Small intestine (tissue), 7 donors: ENCODE data around the gene WDR53. TPM values are rescaled to one million over a fixed set of nuclear protein-coding genes. Genes with fewer than 3 reads are reported as not detected.

Experiments used
- DNase-seq, 2 donors: peaks; one replicate each; pipeline versions ENCODE4 v3.0.0 to v3.0.0-alpha.2; 2013
- FAIRE-seq: peaks from 2 replicates; lab custom pipeline; 2012; peaks lifted over from hg19 to GRCh38; lab: Jason Lieb, UNC
- H3K27ac ChIP-seq, 3 donors: one replicate each; pipeline ENCODE4 v1.5.1; 2013; ENCODE audit warnings: low read length in 2 of 3, mild to moderate bottlenecking in 2 of 3, control low read depth in 1 of 3, inconsistent platforms in 1 of 3, low read depth in 1 of 3, moderate library complexity in 1 of 3
- H3K27me3 ChIP-seq, 3 donors: one replicate each; pipeline ENCODE4 v1.6.1; 2013; ENCODE audit warnings: low read length in 3 of 3, inconsistent platforms in 1 of 3; ENCODE audit not compliant: control insufficient read depth in 3 of 3, insufficient read depth in 3 of 3
- H3K36me3 ChIP-seq, 3 donors: one replicate each; pipeline ENCODE4 v1.6.1; 2013; ENCODE audit warnings: low read length in 3 of 3, inconsistent platforms in 1 of 3, low read depth in 1 of 3, mild to moderate bottlenecking in 1 of 3, moderate library complexity in 1 of 3; ENCODE audit not compliant: control insufficient read depth in 3 of 3, insufficient read depth in 2 of 3
- H3K4me1 ChIP-seq, 3 donors: one replicate each; pipeline ENCODE4 v1.6.1; 2013; ENCODE audit warnings: low read length in 2 of 3, inconsistent platforms in 1 of 3, low read depth in 1 of 3, mild to moderate bottlenecking in 1 of 3, moderate library complexity in 1 of 3; ENCODE audit not compliant: control insufficient read depth in 3 of 3, insufficient read depth in 2 of 3
- H3K4me3 ChIP-seq, 3 donors: one replicate each; pipeline ENCODE4 v1.5.1; 2013; ENCODE audit warnings: low read length in 3 of 3, control low read depth in 1 of 3, inconsistent platforms in 1 of 3, low read depth in 1 of 3, mild to moderate bottlenecking in 1 of 3, moderate library complexity in 1 of 3
- H3K9me3 ChIP-seq, 2 donors: one replicate each; pipeline ENCODE4 v1.6.1; 2013; ENCODE audit warnings: low read depth in 1 of 2, low read length in 1 of 2; ENCODE audit not compliant: control insufficient read depth in 2 of 2, insufficient read depth in 1 of 2
- WGBS, 3 donors: extraction: QIAGEN DNeasy Blood & Tissue Kit; methylation state at CpG; one replicate each; pipeline ENCODE4 v1.1.7; 2013; 5-methylcytosine and 5-hydroxymethylcytosine counted together
- polyA plus RNA-seq, 4 donors: library from polyadenylated mRNA; stranded (reverse) in 3 of 4; unstranded in 1 of 4; fragments of 200-250 nt in 3 of 4; fragments of 120-200 nt in 1 of 4; gene quantifications; one replicate each; pipeline versions ENCODE4 v1.2.1 to v1.2.3, GENCODE V29; 2013
- donor health status: healthy with polysubstance abuse.
- donor health status: control.
- donor health status: control.
- donor health status: Bipolar disorder and iron deficiency.
- donor health status: healthy.

The WDR53 gene
- polyA plus RNA-seq, 4 donors, result 5.4 to 9.8 (median 8.1) TPM

GRCh38 chr3:196541684-196542445 lies 26.5 kb downstream of the WDR53 start:
- 90 to 96% (median 90%) methylated on average over 6 of the region's 6 CpGs for WGBS, 3 donors
- Histone ChIP-seq H3K4me3 (no peak overlapping the region), H3K27ac (no peak overlapping the region), H3K4me1 (no peaks in the 10 kb centered on the region), H3K27me3 (no peaks in the 10 kb centered on the region), H3K36me3 (no peaks in the 10 kb centered on the region), H3K9me3 (no peaks in the 10 kb centered on the region)
- DNase-seq (no peak), FAIRE-seq (no peak)

- DNase-seq, result peak; percentile 8 to 35
Measured at GRCh38 chr3:196537319-196537984, 30.9 kb downstream of the WDR53 start.

GRCh38 chr3:196533260-196533681 lies 35.1 kb downstream of the WDR53 start:
- Histone ChIP-seq H3K9me3 (peaks cover 0 to 6% of the 10 kb centered on the region in 2 donors), H3K27me3 (peaks cover 0 to 7% (median 0%) of the 10 kb centered on the region in 3 donors), H3K4me1 (no peaks in the 10 kb centered on the region), H3K27ac (no peak overlapping the region), H3K36me3 (no peaks in the 10 kb centered on the region), H3K4me3 (no peak overlapping the region)
- WGBS, 3 donors, result 45 to 54% (median 46%) methylated on average over 14 of the region's 14 CpGs
- no peak for FAIRE-seq
- DNase-seq, result no peak

More at GRCh38 chr3:196537319-196537984, 30.9 kb downstream of the WDR53 start:
- Histone ChIP-seq H3K27me3 (peaks cover 0 to 7% (median 0%) of the 10 kb centered on the region in 3 donors), H3K27ac (no peak overlapping the region), H3K9me3 (peaks cover 0 to 6% of the 10 kb centered on the region in 2 donors), H3K4me3 (no peak overlapping the region), H3K36me3 (no peaks in the 10 kb centered on the region), H3K4me1 (no peaks in the 10 kb centered on the region)
- 44 to 49% (median 44%) methylated on average over 18 of the region's 18 CpGs for WGBS, 3 donors
- no peak for FAIRE-seq

GRCh38 chr3:196531418-196531817 lies 36.9 kb downstream of the WDR53 start:
- Histone ChIP-seq H3K9me3 (peaks cover 0 to 6% of the 10 kb centered on the region in 2 donors), H3K27ac (no peak overlapping the region), H3K36me3 (no peaks in the 10 kb centered on the region), H3K4me3 (no peak overlapping the region), H3K27me3 (peaks cover 0 to 11% (median 0%) of the 10 kb centered on the region in 3 donors), H3K4me1 (no peaks in the 10 kb centered on the region)
- DNase-seq (no peak), FAIRE-seq (no peak)
- WGBS, 3 donors, result 87 to 92% (median 91%) methylated on average over 4 of the region's 4 CpGs

- no peak for FAIRE-seq
Measured at GRCh38 chr3:196528639-196529233, 39.6 kb downstream of the WDR53 start.

GRCh38 chr3:196525141-196525540 lies 43.2 kb downstream of the WDR53 start:
- FAIRE-seq (no peak), DNase-seq (no peak)
- Histone ChIP-seq H3K27me3 (peaks cover 0 to 5% (median 0%) of the 10 kb centered on the region in 3 donors), H3K4me1 (no peaks in the 10 kb centered on the region), H3K4me3 (no peak overlapping the region), H3K27ac (no peak overlapping the region), H3K9me3 (peaks cover 0 to 39% of the 10 kb centered on the region in 2 donors), H3K36me3 (no peaks in the 10 kb centered on the region)
- WGBS, 3 donors, result 81 to 89% (median 89%) methylated on average over 4 of the region's 4 CpGs

More at GRCh38 chr3:196528639-196529233, 39.6 kb downstream of the WDR53 start:
- Histone ChIP-seq H3K36me3 (no peaks in the 10 kb centered on the region), H3K9me3 (peaks cover 0 to 17% of the 10 kb centered on the region in 2 donors), H3K4me3 (peak overlapping the region in 2 of 3 donors; percentile 39 to 45), H3K4me1 (no peaks in the 10 kb centered on the region), H3K27ac (peak overlapping the region in 1 of 3 donors; percentile 61), H3K27me3 (peaks cover 0 to 11% (median 0%) of the 10 kb centered on the region in 3 donors)
- peak; percentile 15 to 88 for DNase-seq
- WGBS, 3 donors, result 4 to 21% (median 17%) methylated on average over 41 to 52 of the region's 52 CpGs

GRCh38 chr3:196524527-196524926 lies 43.8 kb downstream of the WDR53 start:
- peaks cover 0 to 46% of the 10 kb centered on the region in 2 donors for H3K9me3 ChIP-seq
- H3K4me1 ChIP-seq, result no peaks in the 10 kb centered on the region
- 65 to 69% (median 68%) methylated on average over 5 of the region's 5 CpGs for WGBS, 3 donors
- no peak for FAIRE-seq
- H3K27me3 ChIP-seq, result peaks cover 0 to 5% (median 0%) of the 10 kb centered on the region in 3 donors
- no peaks in the 10 kb centered on the region for H3K36me3 ChIP-seq
- no peak overlapping the region for H3K27ac ChIP-seq
- DNase-seq, result no peak
- H3K4me3 ChIP-seq, result no peak overlapping the region

- Histone ChIP-seq H3K27me3 (peaks cover 0 to 5% (median 0%) of the 10 kb centered on the region in 3 donors), H3K4me3 (no peak overlapping the region), H3K4me1 (no peaks in the 10 kb centered on the region), H3K27ac (no peak overlapping the region), H3K36me3 (no peaks in the 10 kb centered on the region), H3K9me3 (peaks cover 0 to 52% of the 10 kb centered on the region in 2 donors)
- 95 to 98% (median 96%) methylated on average over 4 of the region's 4 CpGs for WGBS, 3 donors
- DNase-seq (no peak), FAIRE-seq (no peak)
Measured at GRCh38 chr3:196523841-196524240, 44.5 kb downstream of the WDR53 start.
